Stomach (tissue), 4 donors: ENCODE measurements around the gene ZNF219.

Source experiments
- EP300 ChIP-seq: sonication (generic); formaldehyde crosslinking; IDR thresholded peaks from one replicate; pipeline ENCODE4 v1.6.1; 2017; ENCODE audit warnings: antibody characterized with exemption
- POLR2A ChIP-seq, 4 donors: fragments of 450-650 bp; IDR thresholded peaks; one replicate each; pipeline ENCODE4 v1.6.1; 2016; ENCODE audit warnings: antibody characterized with exemption in 4 of 4, control low read depth in 2 of 4, mild to moderate bottlenecking in 1 of 4, moderate library complexity in 1 of 4
- POLR2AphosphoS5 ChIP-seq, 3 donors: sonication (generic); formaldehyde crosslinking; IDR thresholded peaks; one replicate each; pipeline ENCODE4 v1.6.1; 2016; ENCODE audit warnings: antibody characterized with exemption in 3 of 3
- TF ChIP-seq, protein P1 (sequence below), 7 experiments: fragments of 450-650 bp in 4 of 7; fragments of 200-600 bp in 3 of 7; sonication (generic) in 3 of 7; IDR thresholded peaks; one replicate each; pipeline ENCODE4 v1.5.1; 2016 to 2019; ENCODE audit warnings: antibody characterized with exemption in 7 of 7, control low read depth in 2 of 7, mild to moderate bottlenecking in 1 of 7

DNA sequence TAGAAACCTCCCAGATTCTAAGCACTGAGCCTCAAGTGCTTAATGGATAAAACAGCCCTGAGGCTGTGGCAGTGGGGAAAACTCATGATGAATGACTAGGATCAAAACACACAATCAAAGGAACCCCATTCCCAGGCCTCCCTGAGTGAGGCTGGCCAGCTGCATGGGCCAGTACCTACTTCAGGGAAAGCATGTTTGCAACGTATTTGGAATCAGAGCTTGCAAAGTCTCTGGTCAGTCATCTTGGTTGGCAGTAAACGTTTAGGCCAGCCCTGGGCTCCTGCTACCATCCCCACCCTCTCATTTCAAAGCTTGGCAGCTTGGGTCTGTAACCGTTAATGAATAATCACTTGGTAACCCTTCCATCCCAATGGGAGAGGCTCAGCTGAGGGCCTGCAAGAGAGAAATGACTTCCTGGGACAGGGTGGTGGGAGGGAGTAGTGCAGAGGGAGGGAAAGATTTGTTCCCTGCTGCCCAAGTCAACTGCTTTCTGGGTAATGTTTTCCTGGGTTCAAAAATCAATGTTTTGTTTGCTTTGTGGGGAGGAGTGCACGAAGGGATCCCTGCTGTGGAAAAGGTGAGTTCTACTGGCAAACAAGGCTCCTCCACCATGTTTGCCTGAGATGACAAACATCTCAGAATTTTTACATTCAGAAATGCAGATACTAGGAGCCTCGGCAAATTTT is 42.9 kb downstream of the ZNF219 start:
- TF ChIP-seq POLR2AphosphoS5 (IDR thresholded peaks at IDR 0.05) (no peak), POLR2A (IDR thresholded peaks at IDR 0.05) (no peak), EP300 (no peak)
- TF ChIP-seq, protein P1, sequence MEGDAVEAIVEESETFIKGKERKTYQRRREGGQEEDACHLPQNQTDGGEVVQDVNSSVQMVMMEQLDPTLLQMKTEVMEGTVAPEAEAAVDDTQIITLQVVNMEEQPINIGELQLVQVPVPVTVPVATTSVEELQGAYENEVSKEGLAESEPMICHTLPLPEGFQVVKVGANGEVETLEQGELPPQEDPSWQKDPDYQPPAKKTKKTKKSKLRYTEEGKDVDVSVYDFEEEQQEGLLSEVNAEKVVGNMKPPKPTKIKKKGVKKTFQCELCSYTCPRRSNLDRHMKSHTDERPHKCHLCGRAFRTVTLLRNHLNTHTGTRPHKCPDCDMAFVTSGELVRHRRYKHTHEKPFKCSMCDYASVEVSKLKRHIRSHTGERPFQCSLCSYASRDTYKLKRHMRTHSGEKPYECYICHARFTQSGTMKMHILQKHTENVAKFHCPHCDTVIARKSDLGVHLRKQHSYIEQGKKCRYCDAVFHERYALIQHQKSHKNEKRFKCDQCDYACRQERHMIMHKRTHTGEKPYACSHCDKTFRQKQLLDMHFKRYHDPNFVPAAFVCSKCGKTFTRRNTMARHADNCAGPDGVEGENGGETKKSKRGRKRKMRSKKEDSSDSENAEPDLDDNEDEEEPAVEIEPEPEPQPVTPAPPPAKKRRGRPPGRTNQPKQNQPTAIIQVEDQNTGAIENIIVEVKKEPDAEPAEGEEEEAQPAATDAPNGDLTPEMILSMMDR (IDR thresholded peaks at IDR 0.05) = no peak
